HG03439 (cell line): Measurements from ENCODE around the gene CERT1.
"Not testable (repeated sequence)": the region's sequence is repeated elsewhere in the genome, so short reads cannot be mapped to it uniquely, and the experiment has no call there.

Experiments
- ATAC-seq: cut with Tn5 transposase; IDR thresholded peaks from one replicate; pipeline ENCODE4 v1.9.1; 2021; ENCODE audit warnings: mild to moderate bottlenecking, moderate library complexity; ENCODE audit not compliant: unreplicated experiment

The CERT1 gene

GRCh38 chr5:75356719-75357118, 154.7 kb downstream of the CERT1 start:
- no peak for ATAC-seq

GRCh38 chr5:75355236-75355635, 156.2 kb downstream of the CERT1 start:
- no peak for ATAC-seq

- no peak for ATAC-seq
Observed at GRCh38 chr5:75351139-75351926, 160.1 kb downstream of the CERT1 start.

- ATAC-seq, result no peak
Observed at GRCh38 chr5:75349663-75350062, 161.8 kb downstream of the CERT1 start.

GRCh38 chr5:75348241-75348640, 163.2 kb downstream of the CERT1 start:
- no peak for ATAC-seq

- ATAC-seq, result no peak
Observed at GRCh38 chr5:75342836-75343235, 168.6 kb downstream of the CERT1 start.

GRCh38 chr5:75341934-75342333, 169.5 kb downstream of the CERT1 start:
- no peak for ATAC-seq

- ATAC-seq, result no peak
Observed at GRCh38 chr5:75340714-75341478, 170.5 kb downstream of the CERT1 start.

- no peak for ATAC-seq
Observed at GRCh38 chr5:75338408-75338807, 173.0 kb downstream of the CERT1 start.

GRCh38 chr5:75337366-75338021, 173.9 kb downstream of the CERT1 start:
- ATAC-seq, result peak; percentile 3

GRCh38 chr5:75336615-75337336, 174.7 kb downstream of the CERT1 start, which contains the start of gene HMGCR:
Gene HMGCR (plus strand): TSS chr5:75337220. CDS start chr5:75342606, 5,386 bp downstream.
- ATAC-seq, result peak; percentile 99

GRCh38 chr5:75335952-75336614, 175.3 kb downstream of the CERT1 start:
- ATAC-seq, result no peak

- no peak for ATAC-seq
Observed at GRCh38 chr5:75335486-75335885, 175.9 kb downstream of the CERT1 start.

- not testable (repeated sequence) for ATAC-seq
Observed at GRCh38 chr5:75334413-75334812, 177.0 kb downstream of the CERT1 start.

- not testable (repeated sequence) for ATAC-seq
Observed at GRCh38 chr5:75333759-75334158, 177.7 kb downstream of the CERT1 start.

GRCh38 chr5:75331095-75332090, 180.0 kb downstream of the CERT1 start:
- ATAC-seq, result no peak

- ATAC-seq, result no peak
Observed at GRCh38 chr5:75330404-75330803, 181.0 kb downstream of the CERT1 start.
